ENCODE results near the gene METTL4. TPM values are rescaled to one million over a fixed set of nuclear protein-coding genes. Genes with fewer than 3 reads are reported as not detected.
"Not testable (repeated sequence)": the region's sequence is repeated elsewhere in the genome, so short reads cannot be mapped to it uniquely, and the experiment has no call there.

METTL4 gene
- polyA plus RNA-seq, 2 of the 4 experiments (the other 2 are of a cell fraction) = 7.1 to 14.9 TPM

DNA sequence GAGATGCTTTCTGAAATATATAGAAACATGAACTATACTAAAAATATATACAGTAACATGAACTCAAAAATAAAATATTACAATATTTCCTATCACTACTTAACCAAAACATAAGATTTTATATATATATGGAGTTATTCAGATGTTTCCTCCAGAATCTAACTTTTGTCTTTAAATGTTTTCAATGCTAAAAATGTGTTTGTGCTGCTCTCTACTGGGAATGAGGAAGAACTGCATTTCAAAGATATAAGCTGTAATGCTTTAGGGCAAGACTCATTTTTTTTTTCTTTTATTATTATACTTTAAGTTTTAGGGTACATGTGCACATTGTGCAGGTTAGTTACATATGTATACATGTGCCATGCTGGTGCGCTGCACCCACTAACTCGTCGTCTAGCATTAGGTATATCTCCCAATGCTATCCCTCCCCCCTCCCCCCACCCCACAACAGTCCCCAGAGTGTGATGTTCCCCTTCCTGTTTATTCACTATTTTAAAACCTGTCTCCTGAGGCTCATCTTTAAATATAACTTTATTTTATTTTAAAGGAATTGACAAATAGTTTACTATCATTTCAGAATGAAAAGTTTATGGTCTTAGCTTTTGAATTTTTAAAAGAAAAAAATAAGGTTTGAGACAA is 29.3 kb downstream of the METTL4 start:
- peak in 1 of 2 experiments; percentile 14 for DNase-seq (ENCODE audit: low read depth in 1 of 2, low spot score in 1 of 2)
- WGBS (ENCODE audit: missing lambda C conversion rate) = 0% methylated on average over 3 of the region's 3 CpGs
- H3K9me3 ChIP-seq, H3K4me2 ChIP-seq, H3K4me1 ChIP-seq, POLR2A ChIA-PET, H3K4me3 ChIP-seq, H3K27ac ChIP-seq, FAIRE-seq, ATAC-seq: not testable (repeated sequence)
- CTCF ChIA-PET = interaction anchor here (0.6 to 2.9 kb wide), 16 partner anchors 10 to 957 kb away, joined by 3 to 18 read pairs (median 3); no protein-coding TSS in a partner anchor
- TF ChIP-seq RAD21 (conservative IDR thresholded peaks at IDR 0.05 in 1 of 2, IDR thresholded peaks at IDR 0.05 in 1 of 2) = peak; percentile 74 to 76
- TF ChIP-seq, protein P1, sequence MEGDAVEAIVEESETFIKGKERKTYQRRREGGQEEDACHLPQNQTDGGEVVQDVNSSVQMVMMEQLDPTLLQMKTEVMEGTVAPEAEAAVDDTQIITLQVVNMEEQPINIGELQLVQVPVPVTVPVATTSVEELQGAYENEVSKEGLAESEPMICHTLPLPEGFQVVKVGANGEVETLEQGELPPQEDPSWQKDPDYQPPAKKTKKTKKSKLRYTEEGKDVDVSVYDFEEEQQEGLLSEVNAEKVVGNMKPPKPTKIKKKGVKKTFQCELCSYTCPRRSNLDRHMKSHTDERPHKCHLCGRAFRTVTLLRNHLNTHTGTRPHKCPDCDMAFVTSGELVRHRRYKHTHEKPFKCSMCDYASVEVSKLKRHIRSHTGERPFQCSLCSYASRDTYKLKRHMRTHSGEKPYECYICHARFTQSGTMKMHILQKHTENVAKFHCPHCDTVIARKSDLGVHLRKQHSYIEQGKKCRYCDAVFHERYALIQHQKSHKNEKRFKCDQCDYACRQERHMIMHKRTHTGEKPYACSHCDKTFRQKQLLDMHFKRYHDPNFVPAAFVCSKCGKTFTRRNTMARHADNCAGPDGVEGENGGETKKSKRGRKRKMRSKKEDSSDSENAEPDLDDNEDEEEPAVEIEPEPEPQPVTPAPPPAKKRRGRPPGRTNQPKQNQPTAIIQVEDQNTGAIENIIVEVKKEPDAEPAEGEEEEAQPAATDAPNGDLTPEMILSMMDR (IDR thresholded peaks at IDR 0.05) = peak; percentile 53
- peak; percentile 63 for TF ChIP-seq SMC3 (IDR thresholded peaks at IDR 0.05)

DNA sequence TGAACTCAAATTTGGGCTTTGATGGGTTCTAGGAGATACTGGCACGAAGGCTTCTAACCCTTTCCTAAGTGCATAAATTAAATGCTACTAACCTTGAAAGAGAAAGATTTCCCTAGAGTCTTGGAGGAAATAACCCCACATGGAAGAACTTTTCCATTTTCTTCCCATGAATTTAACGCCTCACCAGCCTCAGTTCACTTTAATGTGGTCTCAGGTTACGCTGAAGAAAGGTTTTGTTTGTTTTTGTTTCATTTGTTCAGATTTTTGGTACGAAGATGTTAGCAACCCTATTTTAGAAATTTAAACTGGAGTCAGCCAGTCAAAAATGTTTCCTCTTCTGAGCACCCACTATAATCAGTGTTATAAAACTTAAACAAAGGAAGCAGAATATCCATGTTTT is 30.7 kb downstream of the METTL4 start:
- ChIA-PET CTCF (interaction anchor here (1.3 to 2.9 kb wide), 2 partner anchors 435 to 569 kb away, joined by 3 to 18 read pairs; no protein-coding TSS in a partner anchor), POLR2A (no interaction called here)
- no peak for FAIRE-seq
- Histone ChIP-seq H3K27ac (no peak overlapping the region), H3K4me3 (no peak overlapping the region), H3K9me3 (no peaks in the 10 kb centered on the region), H3K4me2 (no peak overlapping the region), H3K4me1 (peaks cover 11% of the 10 kb centered on the region; the same call in 2 of the 3 replicates)
- TF ChIP-seq RFX5 (IDR thresholded peaks at IDR 0.05) (no peak), RAD21 (conservative IDR thresholded peaks at IDR 0.05 in 1 of 2, IDR thresholded peaks at IDR 0.05 in 1 of 2) (no peak), FOSB (CRISPR knock-in tag; IDR thresholded peaks at IDR 0.05) (no peak), SMC3 (IDR thresholded peaks at IDR 0.05) (no peak), EHF (CRISPR knock-in tag; IDR thresholded peaks at IDR 0.05) (no peak), NPAS2 (CRISPR knock-in tag; IDR thresholded peaks at IDR 0.05; ENCODE audit: borderline replicate concordance) (no peak)
- no peak for ATAC-seq
- DNase-seq (ENCODE audit: low read depth in 1 of 2, low spot score in 1 of 2) = no peak
- WGBS (ENCODE audit: missing lambda C conversion rate) = 89% methylated on average over 4 of the region's 4 CpGs

DNA sequence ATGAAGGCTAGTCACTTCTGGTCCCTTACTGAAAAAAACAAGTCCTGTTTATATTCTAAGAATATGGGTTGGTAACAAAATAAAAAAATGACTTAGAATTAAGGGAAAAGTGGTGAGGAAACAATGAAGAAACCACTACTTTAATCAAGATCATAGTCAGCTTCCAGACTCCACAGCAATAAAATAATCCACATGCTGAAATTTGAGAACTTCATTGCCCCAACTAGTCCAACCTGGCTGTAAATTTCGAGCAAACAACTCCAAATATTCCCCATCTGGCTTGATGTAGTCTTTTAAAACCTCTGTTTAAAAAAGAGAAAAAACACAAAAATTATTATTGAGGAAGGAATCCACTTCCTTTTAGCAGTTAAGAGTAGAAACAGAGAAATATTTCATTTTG is 32.5 kb downstream of the METTL4 start:
- TF ChIP-seq CHD4 (IDR thresholded peaks at IDR 0.05; ENCODE audit: borderline replicate concordance) (no peak), HOXB13 (CRISPR knock-in tag; IDR thresholded peaks at IDR 0.05; ENCODE audit: low read depth) (no peak), MAFK (IDR thresholded peaks at IDR 0.05; ENCODE audit: partially characterized antibody) (no peak), ESRRA (IDR thresholded peaks at IDR 0.05; ENCODE audit: borderline replicate concordance, low read length) (no peak), RARB (CRISPR knock-in tag; IDR thresholded peaks at IDR 0.05) (no peak), CEBPB (IDR thresholded peaks at IDR 0.05) (no peak), KDM5A (IDR thresholded peaks at IDR 0.05) (no peak), HDAC2 (IDR thresholded peaks at IDR 0.05) (no peak)
- TF ChIP-seq, protein P2, sequence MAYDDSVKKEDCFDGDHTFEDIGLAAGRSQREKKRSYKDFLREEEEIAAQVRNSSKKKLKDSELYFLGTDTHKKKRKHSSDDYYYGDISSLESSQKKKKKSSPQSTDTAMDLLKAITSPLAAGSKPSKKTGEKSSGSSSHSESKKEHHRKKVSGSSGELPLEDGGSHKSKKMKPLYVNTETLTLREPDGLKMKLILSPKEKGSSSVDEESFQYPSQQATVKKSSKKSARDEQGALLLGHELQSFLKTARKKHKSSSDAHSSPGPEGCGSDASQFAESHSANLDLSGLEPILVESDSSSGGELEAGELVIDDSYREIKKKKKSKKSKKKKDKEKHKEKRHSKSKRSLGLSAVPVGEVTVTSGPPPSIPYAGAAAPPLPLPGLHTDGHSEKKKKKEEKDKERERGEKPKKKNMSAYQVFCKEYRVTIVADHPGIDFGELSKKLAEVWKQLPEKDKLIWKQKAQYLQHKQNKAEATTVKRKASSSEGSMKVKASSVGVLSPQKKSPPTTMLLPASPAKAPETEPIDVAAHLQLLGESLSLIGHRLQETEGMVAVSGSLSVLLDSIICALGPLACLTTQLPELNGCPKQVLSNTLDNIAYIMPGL (CRISPR knock-in tag; IDR thresholded peaks at IDR 0.05; ENCODE audit: borderline replicate concordance) = no peak
- TF ChIP-seq, protein P3, sequence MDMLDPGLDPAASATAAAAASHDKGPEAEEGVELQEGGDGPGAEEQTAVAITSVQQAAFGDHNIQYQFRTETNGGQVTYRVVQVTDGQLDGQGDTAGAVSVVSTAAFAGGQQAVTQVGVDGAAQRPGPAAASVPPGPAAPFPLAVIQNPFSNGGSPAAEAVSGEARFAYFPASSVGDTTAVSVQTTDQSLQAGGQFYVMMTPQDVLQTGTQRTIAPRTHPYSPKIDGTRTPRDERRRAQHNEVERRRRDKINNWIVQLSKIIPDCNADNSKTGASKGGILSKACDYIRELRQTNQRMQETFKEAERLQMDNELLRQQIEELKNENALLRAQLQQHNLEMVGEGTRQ (IDR thresholded peaks at IDR 0.05) = no peak
- TF ChIP-seq, protein P1 (IDR thresholded peaks at IDR 0.05) = no peak
- FAIRE-seq (no peak), ATAC-seq (no peak), DNase-seq (ENCODE audit: low read depth in 1 of 2, low spot score in 1 of 2) (no peak)
- Histone ChIP-seq H3K27ac (no peak overlapping the region), H3K9me3 (no peaks in the 10 kb centered on the region), H3K4me2 (no peak overlapping the region), H3K4me3 (no peak overlapping the region), H3K4me1 (peaks cover 11% of the 10 kb centered on the region; the same call in 2 of the 3 replicates)
- ChIA-PET POLR2A (no interaction called here), CTCF (no interaction called here)
- WGBS (ENCODE audit: missing lambda C conversion rate) = 36% methylated on average over 1 of the region's 1 CpG

Data from A549 (cell line).